ENCODE data around the gene BCL7C. TPM values are rescaled to one million over a fixed set of nuclear protein-coding genes. Genes with fewer than 3 reads are reported as not detected.

The BCL7C gene
- total and polyA plus RNA-seq, 2 of the 13 experiments (the other 11 are each of a cell fraction or from before 2014, with no cell fraction given) = 17.7 to 33.8 TPM

DNA sequence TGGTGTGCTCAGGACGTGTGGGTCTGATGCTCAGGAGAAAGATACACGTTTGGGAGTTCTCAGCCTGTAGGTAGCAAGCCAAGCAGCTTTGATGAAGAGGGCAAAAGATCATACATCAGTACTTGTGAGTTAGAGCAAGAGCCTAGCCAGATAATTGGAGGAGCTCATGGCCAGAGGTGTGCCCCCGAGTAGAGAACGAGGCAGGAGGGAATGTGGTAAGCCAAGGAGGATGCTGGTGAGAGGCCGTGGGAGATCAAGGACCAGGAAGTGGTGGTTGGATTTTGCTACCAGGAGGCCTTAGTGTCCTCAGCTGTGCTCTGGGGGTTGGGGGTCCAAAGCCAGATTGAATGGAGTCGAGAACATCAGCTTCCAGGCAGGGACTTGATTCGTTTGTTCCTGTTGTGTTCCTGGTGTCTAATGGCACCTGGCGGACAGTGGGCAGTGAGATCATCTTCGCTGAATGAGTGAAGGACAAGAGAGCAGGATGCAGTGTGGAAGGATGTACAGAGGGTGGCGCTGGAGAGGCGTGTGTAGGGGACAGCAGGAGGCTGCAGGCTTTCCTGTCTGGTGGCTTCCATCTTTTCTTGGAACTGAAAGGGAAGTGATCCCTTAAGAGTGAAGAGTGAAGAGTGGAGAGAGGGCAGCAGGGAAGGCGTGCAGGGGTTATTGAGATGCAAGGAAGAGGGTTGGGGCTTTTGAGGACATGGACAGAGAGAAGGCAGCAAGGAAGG is 41.1 kb upstream of the BCL7C start (continued):
- TF ChIP-seq FOXP1 (IDR thresholded peaks at IDR 0.05) (no peak), FOXP1 (CRISPR knock-in tag; IDR thresholded peaks at IDR 0.05) (no peak), ZNF691 (CRISPR knock-in tag; IDR thresholded peaks at IDR 0.05; ENCODE audit: borderline replicate concordance, low read depth) (0 out of 2 replicates have a peak, but pooled peaks have one; percentile 27), GATAD1 (CRISPR knock-in tag; IDR thresholded peaks at IDR 0.05) (0 out of 2 replicates have a peak, but pooled peaks have one; percentile 38), XRCC5 (optimal IDR thresholded peaks at IDR 0.05; ENCODE audit: low read length) (peak; percentile 50), MXI1 (IDR thresholded peaks at IDR 0.05; ENCODE audit: borderline replicate concordance, low read depth, low read length) (0 out of 3 replicates have a peak, but pooled peaks have one; percentile 35)
- TF ChIP-seq, protein P1, sequence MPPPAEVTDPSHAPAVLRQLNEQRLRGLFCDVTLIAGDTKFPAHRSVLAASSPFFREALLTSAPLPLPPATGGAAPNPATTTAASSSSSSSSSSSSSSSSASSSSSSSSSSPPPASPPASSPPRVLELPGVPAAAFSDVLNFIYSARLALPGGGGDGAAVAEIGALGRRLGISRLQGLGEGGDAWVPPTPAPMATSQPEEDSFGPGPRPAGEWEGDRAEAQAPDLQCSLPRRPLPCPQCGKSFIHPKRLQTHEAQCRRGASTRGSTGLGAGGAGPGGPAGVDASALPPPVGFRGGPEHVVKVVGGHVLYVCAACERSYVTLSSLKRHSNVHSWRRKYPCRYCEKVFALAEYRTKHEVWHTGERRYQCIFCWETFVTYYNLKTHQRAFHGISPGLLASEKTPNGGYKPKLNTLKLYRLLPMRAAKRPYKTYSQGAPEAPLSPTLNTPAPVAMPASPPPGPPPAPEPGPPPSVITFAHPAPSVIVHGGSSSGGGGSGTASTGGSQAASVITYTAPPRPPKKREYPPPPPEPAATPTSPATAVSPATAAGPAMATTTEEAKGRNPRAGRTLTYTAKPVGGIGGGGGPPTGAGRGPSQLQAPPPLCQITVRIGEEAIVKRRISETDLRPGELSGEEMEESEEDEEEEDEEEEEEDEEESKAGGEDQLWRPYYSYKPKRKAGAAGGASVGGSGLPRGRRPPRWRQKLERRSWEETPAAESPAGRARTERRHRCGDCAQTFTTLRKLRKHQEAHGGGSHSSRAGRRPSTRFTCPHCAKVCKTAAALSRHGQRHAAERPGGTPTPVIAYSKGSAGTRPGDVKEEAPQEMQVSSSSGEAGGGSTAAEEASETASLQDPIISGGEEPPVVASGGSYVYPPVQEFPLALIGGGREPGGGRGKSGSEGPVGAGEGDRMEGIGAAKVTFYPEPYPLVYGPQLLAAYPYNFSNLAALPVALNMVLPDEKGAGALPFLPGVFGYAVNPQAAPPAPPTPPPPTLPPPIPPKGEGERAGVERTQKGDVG (CRISPR knock-in tag; IDR thresholded peaks at IDR 0.05; ENCODE audit: borderline replicate concordance) = 0 out of 2 replicates have a peak, but pooled peaks have one; percentile 72
- TF ChIP-seq, protein P2, sequence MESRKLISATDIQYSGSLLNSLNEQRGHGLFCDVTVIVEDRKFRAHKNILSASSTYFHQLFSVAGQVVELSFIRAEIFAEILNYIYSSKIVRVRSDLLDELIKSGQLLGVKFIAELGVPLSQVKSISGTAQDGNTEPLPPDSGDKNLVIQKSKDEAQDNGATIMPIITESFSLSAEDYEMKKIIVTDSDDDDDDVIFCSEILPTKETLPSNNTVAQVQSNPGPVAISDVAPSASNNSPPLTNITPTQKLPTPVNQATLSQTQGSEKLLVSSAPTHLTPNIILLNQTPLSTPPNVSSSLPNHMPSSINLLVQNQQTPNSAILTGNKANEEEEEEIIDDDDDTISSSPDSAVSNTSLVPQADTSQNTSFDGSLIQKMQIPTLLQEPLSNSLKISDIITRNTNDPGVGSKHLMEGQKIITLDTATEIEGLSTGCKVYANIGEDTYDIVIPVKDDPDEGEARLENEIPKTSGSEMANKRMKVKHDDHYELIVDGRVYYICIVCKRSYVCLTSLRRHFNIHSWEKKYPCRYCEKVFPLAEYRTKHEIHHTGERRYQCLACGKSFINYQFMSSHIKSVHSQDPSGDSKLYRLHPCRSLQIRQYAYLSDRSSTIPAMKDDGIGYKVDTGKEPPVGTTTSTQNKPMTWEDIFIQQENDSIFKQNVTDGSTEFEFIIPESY (CRISPR knock-in tag; IDR thresholded peaks at IDR 0.05) = peak; percentile 95

Data from HepG2 (cell line).